Measurements from ENCODE around the gene NRXN2.

The NRXN2 gene

GRCh38 chr11:64650923-64651523 is 72.0 kb downstream of the NRXN2 start:
- H3K4me3 ChIP-seq (replicated peaks; ENCODE audit: low read depth, low read length): no peak overlapping the region
- TF ChIP-seq, protein P1, sequence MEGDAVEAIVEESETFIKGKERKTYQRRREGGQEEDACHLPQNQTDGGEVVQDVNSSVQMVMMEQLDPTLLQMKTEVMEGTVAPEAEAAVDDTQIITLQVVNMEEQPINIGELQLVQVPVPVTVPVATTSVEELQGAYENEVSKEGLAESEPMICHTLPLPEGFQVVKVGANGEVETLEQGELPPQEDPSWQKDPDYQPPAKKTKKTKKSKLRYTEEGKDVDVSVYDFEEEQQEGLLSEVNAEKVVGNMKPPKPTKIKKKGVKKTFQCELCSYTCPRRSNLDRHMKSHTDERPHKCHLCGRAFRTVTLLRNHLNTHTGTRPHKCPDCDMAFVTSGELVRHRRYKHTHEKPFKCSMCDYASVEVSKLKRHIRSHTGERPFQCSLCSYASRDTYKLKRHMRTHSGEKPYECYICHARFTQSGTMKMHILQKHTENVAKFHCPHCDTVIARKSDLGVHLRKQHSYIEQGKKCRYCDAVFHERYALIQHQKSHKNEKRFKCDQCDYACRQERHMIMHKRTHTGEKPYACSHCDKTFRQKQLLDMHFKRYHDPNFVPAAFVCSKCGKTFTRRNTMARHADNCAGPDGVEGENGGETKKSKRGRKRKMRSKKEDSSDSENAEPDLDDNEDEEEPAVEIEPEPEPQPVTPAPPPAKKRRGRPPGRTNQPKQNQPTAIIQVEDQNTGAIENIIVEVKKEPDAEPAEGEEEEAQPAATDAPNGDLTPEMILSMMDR (IDR thresholded peaks at IDR 0.05; ENCODE audit: low read depth, low read length, missing control alignments): peak; percentile 50
- no peak for DNase-seq (ENCODE audit: extremely low read depth, low read depth)

GRCh38 chr11:64649291-64649697 is 73.7 kb downstream of the NRXN2 start:
- no peak for DNase-seq (ENCODE audit: extremely low read depth, low read depth)
- no peak overlapping the region for H3K4me3 ChIP-seq (replicated peaks; ENCODE audit: low read depth, low read length)

DNA sequence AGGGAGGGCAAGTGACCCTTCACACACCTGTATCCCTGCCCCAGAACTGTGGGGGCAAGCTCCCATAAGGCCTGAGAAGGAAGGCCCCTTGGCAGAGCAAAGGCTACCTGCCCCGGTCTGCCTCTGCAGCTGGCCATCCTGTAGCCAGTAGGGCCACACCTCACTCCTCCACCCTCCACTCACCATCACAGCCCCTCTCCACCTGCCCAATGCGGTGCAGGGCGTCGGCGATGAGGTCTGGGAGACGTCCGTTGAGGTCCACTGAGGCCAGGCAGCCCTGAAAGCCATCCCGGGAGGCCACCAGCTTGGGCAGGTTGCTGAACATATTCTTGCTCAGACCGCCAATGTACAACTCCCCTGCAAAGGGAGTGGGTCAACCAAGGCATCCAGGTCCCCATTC is 74.4 kb downstream of the NRXN2 start:
- H3K4me3 ChIP-seq (replicated peaks; ENCODE audit: low read depth, low read length): no peak overlapping the region
- no peak for DNase-seq (ENCODE audit: extremely low read depth, low read depth)
- TF ChIP-seq, protein P1 (IDR thresholded peaks at IDR 0.05; ENCODE audit: low read depth, low read length, missing control alignments): no peak

More at GRCh38 chr11:64649291-64649697, 73.7 kb downstream of the NRXN2 start:
- TF ChIP-seq, protein P1 (IDR thresholded peaks at IDR 0.05; ENCODE audit: low read depth, low read length, missing control alignments): peak; percentile 36

- TF ChIP-seq, protein P1 (IDR thresholded peaks at IDR 0.05; ENCODE audit: low read depth, low read length, missing control alignments): no peak
- H3K4me3 ChIP-seq (replicated peaks; ENCODE audit: low read depth, low read length): no peak overlapping the region
- DNase-seq (ENCODE audit: extremely low read depth, low read depth): no peak
Observed at GRCh38 chr11:64647019-64647779, 75.8 kb downstream of the NRXN2 start.

- no peak for DNase-seq (ENCODE audit: extremely low read depth, low read depth)
- TF ChIP-seq, protein P1 (IDR thresholded peaks at IDR 0.05; ENCODE audit: low read depth, low read length, missing control alignments): no peak
- no peak overlapping the region for H3K4me3 ChIP-seq (replicated peaks; ENCODE audit: low read depth, low read length)
Observed at GRCh38 chr11:64644647-64645275, 78.2 kb downstream of the NRXN2 start.

DNA sequence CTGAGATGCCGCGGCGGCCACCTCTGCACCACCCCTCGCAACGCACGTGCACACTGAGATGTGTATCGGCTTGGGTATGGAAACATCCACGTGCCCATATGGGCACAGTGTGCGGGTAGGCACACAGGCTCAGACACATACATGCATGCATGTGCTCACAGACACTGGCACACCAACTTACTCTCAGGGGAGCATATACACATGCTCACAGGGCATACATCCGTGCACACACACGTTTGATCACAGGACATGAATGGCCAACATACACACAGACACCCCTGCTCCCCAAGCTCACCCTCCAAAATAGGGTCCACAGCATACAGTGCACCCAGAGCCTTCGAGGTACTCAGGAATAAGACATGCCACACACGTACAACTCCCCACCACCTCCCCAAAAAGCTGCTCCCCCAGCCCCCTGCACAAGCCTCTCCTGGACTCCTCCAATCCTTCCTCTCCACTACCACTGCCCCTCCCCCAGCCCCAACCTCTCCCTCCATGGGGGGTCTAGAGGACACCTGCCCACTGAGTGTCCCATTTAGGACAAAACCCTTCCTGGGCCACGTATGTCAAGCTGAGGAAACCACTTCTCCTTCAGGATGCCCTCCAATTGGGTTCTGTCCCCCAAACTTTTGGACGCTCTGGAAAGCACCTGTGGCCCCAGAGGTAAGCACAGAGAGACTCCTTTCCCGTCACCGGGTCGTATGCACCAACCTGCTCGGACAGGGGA is 78.9 kb downstream of the NRXN2 start:
- TF ChIP-seq, protein P1 (IDR thresholded peaks at IDR 0.05; ENCODE audit: low read depth, low read length, missing control alignments): no peak

More for the DNA sequence above, 78.9 kb downstream of the NRXN2 start:
- no peak for DNase-seq (ENCODE audit: extremely low read depth, low read depth)
- H3K4me3 ChIP-seq (replicated peaks; ENCODE audit: low read depth, low read length): no peak overlapping the region

Measured in HFF-Myc (cell line).